HG03095 (cell line): ENCODE results near the gene TRAM2.

Experiments used
- ATAC-seq: cut with Tn5 transposase; IDR thresholded peaks from one replicate; pipeline ENCODE4 v1.9.1; 2021; ENCODE audit warnings: moderate library complexity; ENCODE audit not compliant: unreplicated experiment

Gene TRAM2

DNA sequence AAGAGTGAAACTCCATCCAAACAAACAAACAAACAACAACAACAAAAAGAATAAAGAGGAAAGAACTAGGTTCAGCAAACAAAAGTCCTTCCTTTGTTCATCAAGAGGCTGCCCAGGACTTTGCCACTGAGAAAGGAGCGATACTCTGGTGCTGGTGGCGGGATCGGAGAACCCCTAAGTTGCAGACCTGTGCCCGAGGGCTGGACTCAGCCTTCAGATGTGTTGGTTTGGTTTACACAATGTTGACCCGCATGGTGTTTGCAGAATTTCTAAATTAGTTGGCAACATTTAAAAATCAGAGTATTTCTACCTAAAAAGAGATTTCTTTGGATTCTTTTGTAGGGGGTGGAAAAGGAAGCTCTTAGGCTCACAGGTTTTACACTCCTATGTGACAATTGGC, 42.5 kb downstream of the TRAM2 start:
- ATAC-seq = no peak

DNA sequence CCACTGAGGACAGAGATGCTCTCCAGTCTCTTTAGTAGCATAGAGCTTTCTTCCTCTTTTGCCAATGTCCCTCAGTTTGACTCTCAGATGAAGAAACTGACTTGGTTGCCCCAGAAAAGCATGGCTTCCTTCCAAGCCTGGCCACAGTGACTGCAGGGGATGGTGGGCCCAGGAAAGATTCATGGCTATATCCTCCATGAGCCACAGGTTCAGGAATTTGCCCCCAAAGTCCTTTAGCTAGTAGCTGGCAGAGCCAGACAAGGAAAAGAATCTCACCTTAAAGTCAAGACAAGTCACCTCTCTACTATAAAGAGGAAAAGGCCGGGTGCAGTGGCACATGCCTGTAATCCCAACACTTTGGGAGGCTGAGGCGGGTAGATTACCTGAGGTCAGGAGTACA, 43.4 kb downstream of the TRAM2 start:
- no peak for ATAC-seq

DNA sequence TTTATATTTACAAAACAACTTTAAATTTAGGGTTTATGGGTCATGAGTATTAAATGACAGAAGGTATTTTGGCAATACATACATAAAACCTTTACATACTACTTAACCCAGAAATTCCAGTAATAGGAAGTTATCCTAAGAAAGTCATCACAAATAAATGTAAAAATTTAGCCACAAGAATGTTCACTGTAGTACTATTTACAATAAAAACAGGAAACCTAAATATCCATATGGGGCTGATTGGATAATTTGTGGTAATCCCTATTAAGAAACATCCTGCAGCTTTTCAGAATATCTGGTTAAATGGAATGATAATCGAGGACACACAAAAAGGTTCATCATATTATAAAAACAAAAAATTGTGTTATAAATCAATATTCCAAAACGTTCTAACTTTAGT, 44.4 kb downstream of the TRAM2 start:
- ATAC-seq = no peak

- no peak for ATAC-seq
These were observed 45.0 kb downstream of the TRAM2 start for GRCh38 chr6:52531834-52532233.

DNA sequence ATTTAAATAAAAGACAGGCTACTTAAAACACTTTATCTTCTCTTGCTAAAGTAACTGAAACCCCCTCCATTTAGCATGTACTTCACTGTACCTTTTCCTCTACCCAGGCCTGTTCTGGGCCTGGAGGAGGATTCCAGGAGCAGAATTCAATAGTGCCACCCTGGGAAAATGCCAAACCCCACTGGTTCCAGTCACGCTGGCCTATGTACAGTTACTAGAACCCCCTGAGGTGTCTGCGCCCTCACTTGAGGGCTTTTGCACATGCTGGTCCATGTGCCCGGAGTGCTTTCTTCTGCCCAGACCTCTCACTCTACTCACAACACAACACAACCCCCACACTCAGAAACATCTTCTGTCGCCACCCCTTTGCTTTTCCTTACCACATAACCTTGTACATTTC, 45.5 kb downstream of the TRAM2 start:
- no peak for ATAC-seq

- ATAC-seq = no peak
These were observed 46.5 kb downstream of the TRAM2 start for GRCh38 chr6:52530351-52530750.

- peak; percentile 47 for ATAC-seq
These were observed 47.5 kb downstream of the TRAM2 start for GRCh38 chr6:52529311-52529710.

- ATAC-seq = no peak
These were observed 49.4 kb downstream of the TRAM2 start for GRCh38 chr6:52527436-52527835.

DNA sequence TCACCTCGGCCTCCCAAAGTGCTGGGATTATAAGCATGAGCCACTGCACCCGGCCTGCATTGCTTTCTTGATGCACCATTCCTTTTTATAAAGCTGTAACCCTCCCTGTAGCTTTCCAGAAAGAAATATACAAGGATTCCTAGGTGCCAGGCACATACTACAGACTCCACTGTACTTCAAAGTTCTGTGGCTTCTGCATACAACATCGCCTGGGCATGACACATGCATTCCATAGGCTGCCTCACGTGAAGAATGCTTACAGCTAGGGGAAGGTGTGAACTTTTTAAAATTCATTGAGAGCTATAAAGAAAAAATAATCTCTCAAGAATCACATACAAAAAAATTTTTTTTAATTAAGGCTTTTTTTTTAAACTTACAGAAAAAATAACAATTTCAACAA, 50.2 kb downstream of the TRAM2 start:
- ATAC-seq = no peak

GRCh38 chr6:52524918-52525317, 51.9 kb downstream of the TRAM2 start:
- no peak for ATAC-seq

DNA sequence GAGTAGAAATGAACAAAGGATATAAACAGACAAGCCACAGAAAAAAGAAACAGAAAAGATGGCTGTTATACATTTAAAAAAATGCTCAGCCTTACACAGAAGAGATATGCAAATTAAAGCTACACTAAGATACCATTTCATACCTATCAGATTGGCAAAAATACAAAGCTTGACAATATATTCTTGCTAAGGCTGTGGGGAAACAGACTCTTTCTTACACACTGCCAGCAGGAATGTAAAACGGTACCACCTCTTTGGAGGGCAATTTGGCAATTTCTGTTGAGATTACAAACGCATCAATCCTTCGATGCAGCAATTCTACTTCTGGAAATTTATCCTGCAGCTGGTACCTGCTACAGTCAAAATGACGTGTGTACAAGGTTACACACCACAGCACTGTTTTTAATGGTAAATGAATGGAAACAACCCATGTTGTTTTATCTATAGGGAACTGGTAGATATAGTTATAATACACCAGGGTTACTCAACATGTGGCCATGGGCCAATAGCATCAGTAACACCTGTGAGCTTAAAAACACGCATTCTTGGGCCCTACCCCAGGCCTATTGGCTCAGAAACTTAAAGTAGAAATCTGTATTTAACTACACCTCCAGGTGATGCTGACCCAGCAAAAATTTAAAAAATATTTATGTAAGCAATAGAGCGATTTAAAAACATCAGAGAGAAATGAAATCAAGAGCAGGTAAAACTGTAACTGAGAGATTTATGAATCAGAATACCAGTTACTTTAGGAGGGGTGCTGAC, 53.3 kb downstream of the TRAM2 start:
- ATAC-seq = no peak

GRCh38 chr6:52522655-52523054, 54.2 kb downstream of the TRAM2 start:
- ATAC-seq = no peak

DNA sequence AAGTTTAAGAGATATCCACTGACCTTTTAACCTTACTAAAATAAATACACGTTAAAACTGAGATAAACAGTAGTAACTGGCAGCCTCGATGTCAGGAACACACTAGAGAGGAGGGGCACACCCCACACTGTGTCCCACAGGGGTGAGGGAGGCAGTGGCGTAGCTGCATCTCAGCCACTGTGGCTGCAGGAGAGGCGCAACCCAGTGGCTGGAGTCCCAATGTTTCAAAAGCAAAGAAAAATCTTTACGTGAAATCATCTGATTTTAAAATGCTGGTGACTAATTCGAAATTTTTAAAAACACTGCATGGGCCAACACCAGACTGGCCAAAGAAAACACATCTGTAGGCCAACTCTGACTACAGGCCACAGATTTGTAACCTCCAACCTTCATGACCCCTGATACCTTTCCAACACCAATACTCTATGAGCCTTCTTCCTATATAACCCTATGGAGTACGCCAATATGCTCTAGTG, 54.7 kb downstream of the TRAM2 start:
- no peak for ATAC-seq

GRCh38 chr6:52519618-52520017, 57.2 kb downstream of the TRAM2 start:
- ATAC-seq = no peak

- ATAC-seq = no peak
These were observed 58.4 kb downstream of the TRAM2 start for GRCh38 chr6:52518279-52518945.

DNA sequence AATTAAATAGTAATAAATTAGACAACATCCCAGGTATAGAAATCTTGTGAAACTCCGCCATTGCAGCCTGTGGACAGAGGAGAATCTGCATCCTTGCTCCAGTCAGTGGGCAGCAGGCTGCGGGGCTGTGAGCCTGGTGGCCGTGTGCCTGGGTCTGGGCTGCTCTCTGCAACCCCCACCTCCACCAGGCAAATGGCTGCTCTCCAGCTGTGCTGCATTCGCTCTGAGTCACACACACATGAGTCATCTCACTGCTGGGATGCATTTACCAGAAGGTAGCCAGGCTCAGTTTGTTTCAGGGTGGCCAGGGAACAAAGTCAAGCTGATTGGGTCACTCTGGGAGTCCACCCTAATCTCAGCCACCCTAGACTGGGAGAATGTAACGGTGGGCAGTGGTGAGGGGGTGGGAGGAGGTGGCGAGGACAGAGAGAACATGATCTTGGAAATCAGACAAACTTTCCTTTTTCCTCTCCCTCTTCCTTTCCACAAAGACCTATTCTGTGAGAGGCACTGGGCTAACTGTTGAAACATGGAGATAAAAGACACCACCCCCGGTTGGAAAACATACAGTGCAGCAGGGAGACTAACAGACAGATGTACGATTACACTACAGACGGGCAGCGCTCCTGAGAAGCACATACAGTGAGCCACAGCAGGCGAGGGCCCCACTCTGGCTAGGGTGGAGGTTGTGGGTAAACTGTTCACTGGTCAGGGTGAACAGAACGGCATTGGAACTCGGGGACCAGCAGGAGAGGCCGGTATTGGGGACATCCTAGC, 59.2 kb downstream of the TRAM2 start:
- ATAC-seq = peak; percentile 97

DNA sequence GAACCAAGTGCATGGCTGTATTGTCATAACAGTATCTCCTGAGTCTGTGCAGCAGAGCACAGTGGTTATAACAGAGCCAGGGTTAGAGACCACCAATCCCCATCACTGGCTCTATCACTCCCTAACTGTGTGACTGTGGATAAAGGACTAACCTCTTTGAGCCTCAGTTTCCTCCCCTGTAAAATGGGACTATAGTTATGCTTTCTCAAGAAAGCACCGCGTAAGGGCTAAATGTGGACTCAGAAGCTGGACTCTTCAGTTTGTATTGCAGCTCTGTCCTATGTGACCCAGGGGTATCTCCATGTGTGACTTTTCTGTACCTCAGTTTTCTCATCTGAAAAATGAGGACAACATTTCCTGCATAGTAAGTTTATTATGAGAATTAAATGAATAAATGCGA, 59.9 kb downstream of the TRAM2 start:
- ATAC-seq = no peak

DNA sequence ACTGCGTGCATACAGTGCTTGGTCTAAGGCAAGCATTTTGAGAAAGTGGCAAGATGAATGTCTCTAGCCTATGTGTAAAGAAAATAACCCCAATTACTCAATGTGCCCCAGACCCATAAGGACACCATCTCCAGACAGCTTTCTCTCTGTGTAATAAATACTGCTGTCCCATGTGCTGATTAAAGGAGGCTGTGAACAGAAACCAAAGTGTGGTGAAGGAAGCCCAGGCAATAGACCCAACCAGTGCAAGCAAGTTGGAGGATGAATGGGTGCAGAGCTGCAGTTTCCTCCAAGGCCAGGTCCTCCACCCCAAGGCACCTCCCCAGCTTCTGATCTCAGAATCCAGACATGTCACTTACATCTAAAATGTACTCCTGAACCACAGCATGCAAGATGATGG, 60.6 kb downstream of the TRAM2 start:
- no peak for ATAC-seq

GRCh38 chr6:52515219-52515960, 61.5 kb downstream of the TRAM2 start:
- no peak for ATAC-seq

- ATAC-seq = no peak
These were observed 62.3 kb downstream of the TRAM2 start for GRCh38 chr6:52514514-52514913.

DNA sequence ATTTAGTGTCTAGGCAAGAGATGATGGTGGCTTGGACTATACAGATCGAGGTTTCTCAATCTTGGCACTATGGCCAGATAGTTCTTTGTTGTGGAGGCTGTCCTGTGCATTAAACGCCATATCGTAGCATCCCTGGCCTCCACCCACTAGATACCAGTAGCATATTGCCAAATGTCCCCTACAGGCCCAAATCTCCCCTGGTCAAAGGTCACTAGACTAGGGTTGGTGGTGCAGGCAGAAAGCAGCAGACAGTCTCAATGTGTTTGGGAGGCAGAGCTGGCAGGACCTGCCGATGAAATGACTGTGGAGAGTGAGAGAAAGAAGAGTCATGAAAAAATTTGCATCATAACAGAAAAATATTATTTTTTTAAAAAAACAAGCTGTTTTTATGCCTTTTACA, 63.0 kb downstream of the TRAM2 start:
- no peak for ATAC-seq
